Measurements from ENCODE around the gene SEMG2. TPM values are rescaled to one million over a fixed set of nuclear protein-coding genes. Genes with fewer than 3 reads are reported as not detected.

The SEMG2 gene
- total RNA-seq, 2 donors from 2014 or later = not detected

- no peaks in the 10 kb centered on the region for H3K36me3 Mint-ChIP-seq
- DNase-seq (ENCODE audit: low spot score) (no peak), ATAC-seq (no peak)
- no peaks in the 10 kb centered on the region for H3K9me3 Mint-ChIP-seq
- H3K4me3 Mint-ChIP-seq = no peak overlapping the region
- H3K27me3 Mint-ChIP-seq = peaks cover 38 to 64% of the 10 kb centered on the region in 2 donors
- no peaks in the 10 kb centered on the region for H3K4me1 Mint-ChIP-seq (ENCODE audit: low read depth in 2 of 2)
- no peak overlapping the region for H3K27ac Mint-ChIP-seq
Observed at GRCh38 chr20:45209924-45210323, 11.2 kb upstream of the SEMG2 start.

GRCh38 chr20:45211569-45212474 lies 9.4 kb upstream of the SEMG2 start:
- H3K27me3 Mint-ChIP-seq = peaks cover 28 to 50% of the 10 kb centered on the region in 2 donors
- no peaks in the 10 kb centered on the region for H3K9me3 Mint-ChIP-seq
- no peak overlapping the region for H3K27ac Mint-ChIP-seq
- no peaks in the 10 kb centered on the region for H3K4me1 Mint-ChIP-seq (ENCODE audit: low read depth in 2 of 2)
- ATAC-seq (no peak), DNase-seq (ENCODE audit: low spot score) (no peak)
- no peak overlapping the region for H3K4me3 Mint-ChIP-seq
- H3K36me3 Mint-ChIP-seq = no peaks in the 10 kb centered on the region

GRCh38 chr20:45212836-45213235 lies 8.3 kb upstream of the SEMG2 start:
- DNase-seq (ENCODE audit: low spot score) (no peak), ATAC-seq (no peak)
- H3K4me3 Mint-ChIP-seq = no peak overlapping the region
- no peaks in the 10 kb centered on the region for H3K36me3 Mint-ChIP-seq
- no peak overlapping the region for H3K27ac Mint-ChIP-seq
- peaks cover 22 to 50% of the 10 kb centered on the region in 2 donors for H3K27me3 Mint-ChIP-seq
- no peaks in the 10 kb centered on the region for H3K4me1 Mint-ChIP-seq (ENCODE audit: low read depth in 2 of 2)
- no peaks in the 10 kb centered on the region for H3K9me3 Mint-ChIP-seq

- no peak for ATAC-seq
- no peaks in the 10 kb centered on the region for H3K9me3 Mint-ChIP-seq
- no peak overlapping the region for H3K4me3 Mint-ChIP-seq
- DNase-seq (ENCODE audit: low spot score) = no peak
- H3K27me3 Mint-ChIP-seq = peaks cover 25 to 55% of the 10 kb centered on the region in 2 donors
- H3K36me3 Mint-ChIP-seq = no peaks in the 10 kb centered on the region
- no peaks in the 10 kb centered on the region for H3K4me1 Mint-ChIP-seq (ENCODE audit: low read depth in 2 of 2)
- no peak overlapping the region for H3K27ac Mint-ChIP-seq
Observed at GRCh38 chr20:45218124-45218523, 3.0 kb upstream of the SEMG2 start.

GRCh38 chr20:45218636-45219035 lies 2.5 kb upstream of the SEMG2 start:
- no peaks in the 10 kb centered on the region for H3K4me1 Mint-ChIP-seq (ENCODE audit: low read depth in 2 of 2)
- peak in 1 of 2 donors; percentile 24 for ATAC-seq
- H3K27me3 Mint-ChIP-seq = peaks cover 26 to 51% of the 10 kb centered on the region in 2 donors
- H3K9me3 Mint-ChIP-seq = no peaks in the 10 kb centered on the region
- H3K4me3 Mint-ChIP-seq = no peak overlapping the region
- no peak overlapping the region for H3K27ac Mint-ChIP-seq
- H3K36me3 Mint-ChIP-seq = no peaks in the 10 kb centered on the region
- DNase-seq (ENCODE audit: low spot score) = no peak

GRCh38 chr20:45223136-45223535 lies 2.0 kb downstream of the SEMG2 start:
- no peaks in the 10 kb centered on the region for H3K9me3 Mint-ChIP-seq
- no peak overlapping the region for H3K27ac Mint-ChIP-seq
- H3K27me3 Mint-ChIP-seq = peaks cover 25 to 37% of the 10 kb centered on the region in 2 donors
- no peak overlapping the region for H3K4me3 Mint-ChIP-seq
- no peaks in the 10 kb centered on the region for H3K4me1 Mint-ChIP-seq (ENCODE audit: low read depth in 2 of 2)
- DNase-seq (ENCODE audit: low spot score) = no peak
- no peaks in the 10 kb centered on the region for H3K36me3 Mint-ChIP-seq
- no peak for ATAC-seq

GRCh38 chr20:45226287-45226686 lies 5.1 kb downstream of the SEMG2 start:
- H3K27me3 Mint-ChIP-seq = peaks cover 36 to 42% of the 10 kb centered on the region in 2 donors
- no peak for DNase-seq (ENCODE audit: low spot score)
- no peak for ATAC-seq
- no peaks in the 10 kb centered on the region for H3K36me3 Mint-ChIP-seq
- H3K27ac Mint-ChIP-seq = no peak overlapping the region
- H3K4me3 Mint-ChIP-seq = no peak overlapping the region
- H3K4me1 Mint-ChIP-seq (ENCODE audit: low read depth in 2 of 2) = no peaks in the 10 kb centered on the region
- no peaks in the 10 kb centered on the region for H3K9me3 Mint-ChIP-seq

GRCh38 chr20:45229264-45230056 lies 8.3 kb downstream of the SEMG2 start:
- Mint-ChIP-seq H3K9me3 (no peaks in the 10 kb centered on the region), H3K36me3 (peaks cover 2% of the 10 kb centered on the region), H3K27ac (no peak overlapping the region), H3K4me3 (no peak overlapping the region), H3K27me3 (peaks cover 40 to 53% of the 10 kb centered on the region in 2 donors), H3K4me1 (ENCODE audit: low read depth in 2 of 2) (no peaks in the 10 kb centered on the region)
- ATAC-seq = peak in 1 of 2 donors; percentile 38
- peak; percentile 69 for DNase-seq (ENCODE audit: low spot score)

GRCh38 chr20:45230631-45231030 lies 9.5 kb downstream of the SEMG2 start:
- peaks cover 5% of the 10 kb centered on the region for H3K36me3 Mint-ChIP-seq
- no peak overlapping the region for H3K27ac Mint-ChIP-seq
- H3K4me1 Mint-ChIP-seq (ENCODE audit: low read depth in 2 of 2) = no peaks in the 10 kb centered on the region
- DNase-seq (ENCODE audit: low spot score) (no peak), ATAC-seq (no peak)
- H3K4me3 Mint-ChIP-seq = no peak overlapping the region
- peaks cover 33 to 53% of the 10 kb centered on the region in 2 donors for H3K27me3 Mint-ChIP-seq
- H3K9me3 Mint-ChIP-seq = no peaks in the 10 kb centered on the region

GRCh38 chr20:45235995-45236394 lies 14.8 kb downstream of the SEMG2 start:
- no peaks in the 10 kb centered on the region for H3K9me3 Mint-ChIP-seq
- H3K36me3 Mint-ChIP-seq = peaks cover 5% of the 10 kb centered on the region
- DNase-seq (ENCODE audit: low spot score) = no peak
- no peak overlapping the region for H3K27ac Mint-ChIP-seq
- ATAC-seq = no peak
- peaks cover 25 to 53% of the 10 kb centered on the region in 2 donors for H3K27me3 Mint-ChIP-seq
- no peak overlapping the region for H3K4me3 Mint-ChIP-seq
- H3K4me1 Mint-ChIP-seq (ENCODE audit: low read depth in 2 of 2) = no peaks in the 10 kb centered on the region

GRCh38 chr20:45238139-45238538 lies 17.0 kb downstream of the SEMG2 start:
- H3K36me3 Mint-ChIP-seq = peaks cover 5% of the 10 kb centered on the region
- DNase-seq (ENCODE audit: low spot score) (no peak), ATAC-seq (no peak)
- no peaks in the 10 kb centered on the region for H3K4me1 Mint-ChIP-seq (ENCODE audit: low read depth in 2 of 2)
- no peak overlapping the region for H3K4me3 Mint-ChIP-seq
- H3K27me3 Mint-ChIP-seq = peaks cover 19 to 42% of the 10 kb centered on the region in 2 donors
- no peaks in the 10 kb centered on the region for H3K9me3 Mint-ChIP-seq
- H3K27ac Mint-ChIP-seq = no peak overlapping the region

- Mint-ChIP-seq H3K36me3 (no peaks in the 10 kb centered on the region), H3K9me3 (no peaks in the 10 kb centered on the region), H3K27ac (no peak overlapping the region), H3K27me3 (peaks cover 43 to 65% of the 10 kb centered on the region in 2 donors), H3K4me3 (no peak overlapping the region), H3K4me1 (ENCODE audit: low read depth in 2 of 2) (no peaks in the 10 kb centered on the region)
- ATAC-seq (no peak), DNase-seq (ENCODE audit: low spot score) (no peak)
Observed at GRCh38 chr20:45246109-45246508, 24.9 kb downstream of the SEMG2 start.

- no peak overlapping the region for H3K27ac Mint-ChIP-seq
- DNase-seq (ENCODE audit: low spot score) = no peak
- H3K9me3 Mint-ChIP-seq = no peaks in the 10 kb centered on the region
- H3K4me3 Mint-ChIP-seq = no peak overlapping the region
- peaks cover 0 to 3% of the 10 kb centered on the region in 2 donors for H3K4me1 Mint-ChIP-seq (ENCODE audit: low read depth in 2 of 2)
- no peak for ATAC-seq
- H3K36me3 Mint-ChIP-seq = no peaks in the 10 kb centered on the region
- peaks cover 51 to 69% of the 10 kb centered on the region in 2 donors for H3K27me3 Mint-ChIP-seq
Observed at GRCh38 chr20:45247865-45248264, 26.7 kb downstream of the SEMG2 start.

- Mint-ChIP-seq H3K27ac (no peak overlapping the region), H3K27me3 (peaks cover 53 to 72% of the 10 kb centered on the region in 2 donors), H3K9me3 (no peaks in the 10 kb centered on the region), H3K4me1 (ENCODE audit: low read depth in 2 of 2) (peaks cover under 1 to 3% of the 10 kb centered on the region in 2 donors), H3K4me3 (no peak overlapping the region), H3K36me3 (no peaks in the 10 kb centered on the region)
- no peak for ATAC-seq
- DNase-seq (ENCODE audit: low spot score) = no peak
Observed at GRCh38 chr20:45248609-45249008, 27.4 kb downstream of the SEMG2 start.

Data from natural killer cell treated with Interleukin-12 subunit alpha and Interleukin-12 subunit beta and Interleukin-15 and Interleukin-18, amount 100 ng/mL, for 72 hours (primary cell).